M059J (cell line): Measurements from ENCODE around the gene MEGF6. TPM values are rescaled to one million over a fixed set of nuclear protein-coding genes. Genes with fewer than 3 reads are reported as not detected.

Experiments
- DNase-seq: peaks from one replicate; pipeline ENCODE4 v3.0.0-alpha.2; 2012; ENCODE audit warnings: low read depth
- total RNA-seq: library from RNA; depleted of rRNA; stranded (reverse); fragments of >200 nt; shearing (Covaris generic); gene quantifications from 2 replicates; pipeline ENCODE4 v1.2.3, GENCODE V29; 2014; rRNA removed

MEGF6 gene, protein sequence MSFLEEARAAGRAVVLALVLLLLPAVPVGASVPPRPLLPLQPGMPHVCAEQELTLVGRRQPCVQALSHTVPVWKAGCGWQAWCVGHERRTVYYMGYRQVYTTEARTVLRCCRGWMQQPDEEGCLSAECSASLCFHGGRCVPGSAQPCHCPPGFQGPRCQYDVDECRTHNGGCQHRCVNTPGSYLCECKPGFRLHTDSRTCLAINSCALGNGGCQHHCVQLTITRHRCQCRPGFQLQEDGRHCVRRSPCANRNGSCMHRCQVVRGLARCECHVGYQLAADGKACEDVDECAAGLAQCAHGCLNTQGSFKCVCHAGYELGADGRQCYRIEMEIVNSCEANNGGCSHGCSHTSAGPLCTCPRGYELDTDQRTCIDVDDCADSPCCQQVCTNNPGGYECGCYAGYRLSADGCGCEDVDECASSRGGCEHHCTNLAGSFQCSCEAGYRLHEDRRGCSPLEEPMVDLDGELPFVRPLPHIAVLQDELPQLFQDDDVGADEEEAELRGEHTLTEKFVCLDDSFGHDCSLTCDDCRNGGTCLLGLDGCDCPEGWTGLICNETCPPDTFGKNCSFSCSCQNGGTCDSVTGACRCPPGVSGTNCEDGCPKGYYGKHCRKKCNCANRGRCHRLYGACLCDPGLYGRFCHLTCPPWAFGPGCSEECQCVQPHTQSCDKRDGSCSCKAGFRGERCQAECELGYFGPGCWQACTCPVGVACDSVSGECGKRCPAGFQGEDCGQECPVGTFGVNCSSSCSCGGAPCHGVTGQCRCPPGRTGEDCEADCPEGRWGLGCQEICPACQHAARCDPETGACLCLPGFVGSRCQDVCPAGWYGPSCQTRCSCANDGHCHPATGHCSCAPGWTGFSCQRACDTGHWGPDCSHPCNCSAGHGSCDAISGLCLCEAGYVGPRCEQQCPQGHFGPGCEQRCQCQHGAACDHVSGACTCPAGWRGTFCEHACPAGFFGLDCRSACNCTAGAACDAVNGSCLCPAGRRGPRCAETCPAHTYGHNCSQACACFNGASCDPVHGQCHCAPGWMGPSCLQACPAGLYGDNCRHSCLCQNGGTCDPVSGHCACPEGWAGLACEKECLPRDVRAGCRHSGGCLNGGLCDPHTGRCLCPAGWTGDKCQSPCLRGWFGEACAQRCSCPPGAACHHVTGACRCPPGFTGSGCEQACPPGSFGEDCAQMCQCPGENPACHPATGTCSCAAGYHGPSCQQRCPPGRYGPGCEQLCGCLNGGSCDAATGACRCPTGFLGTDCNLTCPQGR (N-terminal part only)
- 6.5 and 20.9 TPM in 2 replicates for total RNA-seq

DNA sequence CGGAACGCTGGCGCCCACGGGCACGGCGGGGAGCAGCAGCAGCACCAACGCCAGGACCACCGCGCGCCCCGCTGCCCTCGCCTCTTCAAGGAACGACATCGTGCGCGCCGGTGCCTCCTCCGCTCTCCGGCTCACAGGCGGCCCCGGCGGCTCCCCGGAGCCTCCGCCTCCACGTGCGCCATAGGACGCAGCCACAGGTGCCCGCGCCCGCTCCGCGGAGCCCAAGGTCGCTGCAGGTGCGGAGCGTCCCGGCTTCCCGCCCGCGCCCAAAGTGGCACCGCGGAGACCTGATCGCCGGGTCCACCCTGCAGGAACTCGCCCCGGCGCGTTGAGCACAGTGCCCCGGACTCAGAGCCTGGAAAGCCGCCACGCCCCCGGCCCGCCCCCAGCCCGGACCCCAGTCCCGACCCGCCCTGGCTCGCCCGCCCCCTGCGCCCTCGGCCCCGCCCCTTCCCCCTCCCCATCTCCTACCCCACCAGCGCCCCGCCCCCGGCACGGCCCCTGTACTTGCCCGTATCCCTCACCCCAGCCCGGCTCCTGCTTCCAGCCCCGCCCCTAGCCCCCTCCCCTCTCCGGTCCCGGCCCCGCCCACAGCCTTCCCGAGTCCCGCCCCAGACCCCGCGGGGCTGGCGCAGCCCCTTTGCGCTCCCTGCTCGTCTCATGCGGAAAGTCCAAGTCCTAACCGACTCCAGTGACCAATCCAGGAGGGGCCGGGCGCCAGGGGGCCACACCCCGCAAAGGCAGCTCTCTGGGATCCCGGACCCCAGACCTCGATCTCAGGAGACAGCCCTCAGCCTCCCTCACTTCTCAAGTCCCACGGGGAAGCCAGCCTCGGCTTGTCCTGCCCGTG is at the start of gene MEGF6:
TSS of gene MEGF6 (minus strand) at position 339 of the 850 bp plus-strand sequence. CDS start at position 99, 240 bp downstream.
- peak; percentile 39 for DNase-seq

DNA sequence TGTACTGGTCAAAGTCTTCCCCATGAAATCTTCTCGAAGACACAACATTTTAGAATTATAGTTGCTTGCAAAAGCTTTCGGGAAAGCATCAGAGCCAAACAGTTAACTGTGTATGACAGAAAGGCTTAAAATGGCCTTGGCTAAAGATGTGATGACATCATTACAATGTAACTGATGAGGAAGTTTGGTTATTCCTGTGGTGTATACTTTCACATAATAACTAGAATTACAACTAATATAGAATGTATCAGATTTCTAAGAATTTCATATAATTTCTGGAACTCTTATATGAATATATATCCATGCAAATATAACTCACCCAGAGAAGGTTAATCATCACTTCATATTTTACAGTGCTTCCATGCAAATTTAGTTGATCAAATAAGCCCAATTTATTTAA is 49.4 kb upstream of the MEGF6 start:
- no peak for DNase-seq

DNA sequence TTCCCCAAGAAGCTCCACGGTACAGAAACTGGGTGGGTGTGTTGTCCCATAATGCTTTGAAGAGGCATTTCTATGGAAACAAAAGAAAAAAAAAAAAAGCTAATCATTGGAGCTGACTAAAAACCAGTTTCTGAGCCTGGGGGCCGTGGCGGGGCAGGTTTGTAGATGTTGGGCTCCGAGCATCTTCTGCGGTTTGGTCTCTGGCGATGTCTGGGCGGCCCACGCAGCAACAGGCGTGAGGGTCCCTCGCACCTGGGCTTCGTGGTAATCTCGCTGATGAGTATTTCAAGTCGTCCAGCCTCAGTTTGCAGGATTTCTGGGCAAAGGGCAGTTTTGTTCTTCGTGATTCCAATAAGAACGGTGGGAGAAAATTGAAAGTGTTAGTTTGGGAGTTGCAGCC is 47.8 kb upstream of the MEGF6 start:
- no peak for DNase-seq

DNA sequence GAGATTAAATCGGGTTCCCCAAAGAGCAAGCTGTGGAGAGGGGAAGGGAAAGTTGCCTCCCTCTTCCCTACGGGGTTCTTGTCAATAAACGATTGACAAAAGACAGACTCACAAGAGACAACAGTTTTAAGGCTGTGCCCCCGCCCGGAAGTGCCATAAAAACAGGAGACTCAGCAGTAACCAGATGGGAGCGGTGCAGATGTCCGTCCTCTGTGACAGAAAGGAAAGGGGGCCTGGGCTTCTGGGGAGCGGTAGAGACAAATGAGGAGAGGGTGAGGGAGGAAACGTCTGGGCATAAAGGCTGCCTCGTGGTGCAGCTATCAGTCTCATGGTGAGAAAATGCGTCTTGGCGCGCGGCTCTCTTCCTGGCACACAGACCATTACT is 46.9 kb upstream of the MEGF6 start:
- no peak for DNase-seq

DNA sequence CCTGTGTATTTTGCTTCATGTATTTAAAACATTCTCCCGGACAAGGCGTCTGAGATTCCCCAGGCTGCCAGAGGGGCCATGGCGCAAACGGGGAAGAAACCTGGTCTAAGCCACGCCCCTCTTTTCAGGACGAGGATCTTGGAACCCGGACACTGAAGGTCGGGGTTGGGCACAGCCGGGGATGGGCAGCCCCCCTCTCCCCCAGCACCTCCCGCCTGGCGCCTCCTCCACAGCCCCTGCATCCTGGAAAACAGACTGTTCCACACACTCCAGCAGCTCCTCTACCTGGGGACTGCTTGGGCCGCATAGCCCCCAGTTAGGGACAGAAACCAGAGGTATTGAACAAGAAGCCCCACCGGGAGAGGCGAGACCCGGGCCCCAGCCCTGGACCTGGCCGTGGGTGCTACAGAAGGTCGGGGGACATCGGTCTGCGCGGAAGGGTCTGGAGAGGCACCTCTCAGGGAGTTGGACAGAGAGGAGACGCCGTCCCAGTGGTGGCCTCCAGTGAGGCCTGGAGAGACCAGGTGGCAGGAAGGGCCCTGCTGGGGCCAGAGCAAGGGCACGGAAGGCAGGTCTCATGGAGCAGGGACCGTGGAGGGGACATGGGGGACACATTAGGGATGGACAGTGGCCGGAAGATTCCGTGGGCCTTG is 46.4 kb upstream of the MEGF6 start:
- DNase-seq: no peak

DNA sequence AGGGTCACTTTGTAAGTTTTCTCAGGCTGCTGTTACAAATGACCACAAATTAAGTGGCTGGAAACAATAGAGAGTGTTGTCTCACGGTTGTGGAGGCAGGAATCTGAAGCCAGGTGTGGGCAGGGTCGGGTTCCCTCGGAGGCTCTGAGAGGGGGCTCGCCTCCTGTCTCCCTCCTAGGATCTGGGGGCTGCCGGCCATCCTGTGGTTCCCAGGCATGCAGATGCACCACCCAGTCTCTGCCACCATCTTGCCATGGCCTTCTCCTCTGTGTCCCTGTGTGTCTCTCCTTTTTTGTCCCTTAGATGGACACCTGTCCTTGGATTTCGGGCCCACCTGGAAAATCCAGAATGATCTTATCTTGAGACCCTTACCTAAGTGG is 45.8 kb upstream of the MEGF6 start:
- DNase-seq: no peak

DNA sequence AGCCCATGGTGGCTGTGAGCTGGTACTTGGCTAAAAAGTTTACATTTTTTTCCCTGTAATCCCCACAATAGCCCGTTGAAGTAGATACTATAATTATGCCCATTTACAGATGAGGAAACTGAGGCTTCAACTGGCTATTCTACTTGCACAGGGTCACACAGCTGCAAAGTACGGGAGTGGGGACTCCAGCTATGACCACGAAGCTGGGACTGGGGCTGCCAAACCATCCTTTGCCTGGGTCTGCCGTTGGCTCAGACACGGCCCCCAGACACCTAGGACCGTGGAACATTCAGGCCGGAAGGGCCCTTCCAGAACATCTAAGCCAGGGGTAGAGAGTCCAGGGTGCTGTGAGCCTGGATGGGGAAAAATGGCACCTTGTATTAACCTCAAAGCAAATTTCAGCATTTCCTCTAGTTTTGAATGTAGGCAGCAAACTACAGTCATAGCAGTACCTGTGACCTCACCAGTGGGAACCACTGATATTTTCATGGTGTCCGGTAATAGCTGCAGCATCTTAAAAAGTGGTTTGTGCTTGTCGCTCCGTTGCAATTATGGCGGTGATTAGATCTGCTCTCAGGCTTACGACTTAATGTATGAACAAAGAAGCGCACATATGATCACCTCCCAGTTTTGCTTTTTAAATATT is 45.3 kb upstream of the MEGF6 start:
- DNase-seq: no peak

DNA sequence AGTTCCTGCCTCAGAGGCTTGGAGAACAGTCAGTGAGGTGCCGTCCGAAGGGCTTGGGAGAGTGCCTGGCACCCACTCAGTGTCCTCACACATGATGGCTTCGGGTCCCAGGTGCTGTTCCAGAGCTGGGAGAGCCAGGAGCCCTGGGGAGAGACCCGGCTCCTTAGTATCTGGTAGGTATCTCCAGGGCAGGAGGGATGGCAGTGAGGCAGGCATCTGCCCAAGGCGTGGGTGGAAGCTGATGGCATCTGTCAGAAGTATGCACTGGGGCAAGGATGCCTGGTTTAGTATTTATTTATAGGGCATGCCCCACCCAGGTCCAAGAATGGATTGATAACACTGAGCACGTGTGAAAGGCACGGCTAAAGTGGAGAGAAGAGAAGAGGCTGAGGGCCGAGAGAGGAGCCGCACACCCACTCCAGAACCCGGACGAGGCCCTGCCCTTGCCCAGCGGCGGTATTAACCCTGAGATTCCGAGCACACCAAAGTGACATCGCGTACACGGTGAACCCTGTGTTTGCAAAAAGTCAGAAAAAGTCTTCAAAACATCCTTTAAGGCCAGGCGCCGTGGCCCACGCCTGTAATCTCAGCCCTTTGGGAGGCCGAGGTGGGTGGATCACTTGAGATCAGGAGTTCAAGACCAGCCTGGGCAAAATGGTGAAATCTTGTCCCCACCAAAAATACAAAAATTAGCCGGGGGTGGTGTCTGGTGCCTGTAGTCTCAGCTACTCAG is 43.4 kb upstream of the MEGF6 start:
- no peak for DNase-seq

DNA sequence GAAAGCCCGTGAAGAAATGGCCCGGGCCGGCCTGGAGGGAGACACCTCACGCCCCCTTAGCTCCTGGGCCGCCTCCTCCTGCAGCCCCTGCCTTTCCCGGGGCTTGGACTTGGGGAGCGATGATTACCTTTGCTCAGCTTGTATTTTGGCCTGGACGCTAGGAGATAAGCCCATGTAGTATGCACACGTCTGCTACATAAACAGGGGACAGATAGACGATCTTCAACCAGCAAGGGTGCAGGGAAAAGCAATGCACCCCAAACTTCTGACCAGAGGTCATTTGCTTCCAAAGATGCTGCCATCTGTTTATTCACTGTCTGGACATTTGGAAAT is 41.9 kb upstream of the MEGF6 start:
- no peak for DNase-seq

DNA sequence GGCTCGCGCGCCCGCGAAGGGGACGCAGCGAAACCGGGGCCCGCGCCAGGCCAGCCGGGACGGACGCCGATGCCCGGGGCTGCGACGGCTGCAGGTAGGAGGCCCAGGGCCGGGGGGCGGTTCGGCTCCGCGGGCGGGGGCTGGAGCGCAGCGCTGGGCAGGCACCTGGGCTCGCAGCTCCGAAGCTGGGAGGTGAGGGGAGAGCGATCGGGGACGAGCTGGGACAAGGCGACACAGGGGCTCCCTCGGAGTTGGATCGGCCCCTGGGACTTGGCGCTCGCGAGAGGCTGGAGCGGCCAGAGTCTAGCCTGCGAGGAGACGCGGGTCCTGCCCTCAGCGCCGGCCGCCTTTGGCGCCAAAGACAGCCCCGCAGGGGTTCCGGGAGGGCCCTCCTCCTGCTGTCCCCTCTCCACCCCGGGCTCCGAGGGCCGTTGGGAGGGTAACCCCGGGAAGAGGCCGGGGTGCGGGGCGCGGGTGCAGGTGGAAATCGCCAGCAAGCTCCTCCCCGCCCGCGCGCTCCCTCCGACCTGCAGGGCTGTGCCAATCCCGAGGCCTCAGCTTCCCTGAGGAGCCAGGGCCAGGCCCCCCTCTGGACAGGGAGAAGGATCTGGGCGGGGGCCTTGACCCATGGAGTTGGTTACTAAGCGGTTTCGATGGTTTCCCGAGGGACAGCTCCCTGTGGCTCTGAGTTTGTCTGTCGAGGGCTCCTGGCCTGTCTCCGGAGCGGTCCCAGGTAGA is 41.4 kb upstream of the MEGF6 start:
- DNase-seq: no peak

DNA sequence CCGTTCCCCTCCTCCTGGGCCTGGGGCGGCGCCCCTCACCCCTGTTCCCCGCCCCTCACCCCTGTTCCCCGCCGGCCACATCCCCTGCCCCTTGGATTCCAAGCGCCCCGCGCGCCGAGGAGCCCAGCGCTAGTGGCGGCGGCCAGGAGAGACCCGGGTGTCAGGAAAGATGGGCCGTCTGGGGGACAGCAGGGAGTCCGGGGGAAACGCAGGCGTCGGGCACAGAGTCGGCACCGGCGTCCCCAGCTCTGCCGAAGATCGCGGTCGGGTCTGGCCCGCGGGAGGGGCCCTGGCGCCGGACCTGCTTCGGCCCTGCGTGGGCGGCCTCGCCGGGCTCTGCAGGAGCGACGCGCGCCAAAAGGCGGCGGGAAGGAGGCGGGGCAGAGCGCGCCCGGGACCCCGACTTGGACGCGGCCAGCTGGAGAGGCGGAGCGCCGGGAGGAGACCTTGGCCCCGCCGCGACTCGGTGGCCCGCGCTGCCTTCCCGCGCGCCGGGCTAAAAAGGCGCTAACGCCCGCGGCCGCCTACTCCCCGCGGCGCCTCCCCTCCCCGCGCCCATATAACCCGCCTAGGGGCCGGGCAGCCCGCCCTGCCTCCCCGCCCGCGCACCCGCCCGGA is 40.7 kb upstream of the MEGF6 start, which contains the start of gene TP73:
TSS of gene TP73 (plus strand) at position 587 of the 618 bp plus-strand sequence. CDS start 29,850 bp downstream, outside the sequence.
- no peak for DNase-seq

DNA sequence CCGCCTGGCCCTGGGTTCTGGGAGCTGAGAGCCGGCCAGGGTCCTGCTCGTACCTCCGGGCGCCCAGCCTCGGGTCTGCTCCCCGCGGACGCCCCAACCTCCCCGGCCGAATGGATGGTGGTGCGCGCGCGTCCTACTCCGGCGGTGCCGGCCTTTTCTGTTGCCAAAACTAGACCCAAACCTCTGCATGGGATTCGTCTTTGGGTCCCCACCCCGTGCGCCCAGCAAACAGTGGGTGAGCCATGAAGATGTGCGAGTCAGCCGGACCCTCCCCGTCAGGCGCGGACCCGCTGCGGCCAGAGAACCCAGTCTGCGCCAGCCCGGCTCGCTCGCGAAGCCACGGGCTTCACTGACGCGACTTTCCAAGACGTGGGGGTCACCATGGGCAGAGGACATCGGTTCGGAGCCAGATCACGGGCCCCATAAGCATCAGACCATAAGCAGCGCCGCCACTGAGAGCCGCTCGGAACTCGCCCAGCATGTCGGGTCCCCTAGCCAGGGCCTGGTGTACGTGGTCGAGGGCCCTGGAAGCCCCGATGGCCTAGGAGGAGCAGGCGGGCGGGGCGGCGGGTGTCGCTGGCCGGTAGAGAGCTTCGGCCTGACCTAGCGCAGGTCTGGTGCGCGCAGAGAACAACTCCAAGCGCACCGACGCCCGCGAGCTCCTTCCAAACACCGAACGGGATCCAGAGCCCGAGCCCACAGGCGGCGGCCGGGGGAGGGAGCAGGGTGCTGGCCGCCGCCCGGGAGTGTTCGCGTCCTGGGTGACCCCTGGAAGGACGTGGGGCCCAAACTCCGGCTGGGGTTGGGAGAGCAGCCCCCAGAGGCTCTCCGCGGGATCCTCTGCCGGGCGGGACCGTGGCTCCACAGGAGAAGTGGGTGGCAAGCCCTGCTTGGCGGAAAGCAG is 40.0 kb upstream of the MEGF6 start:
- peak; percentile 29 for DNase-seq

DNA sequence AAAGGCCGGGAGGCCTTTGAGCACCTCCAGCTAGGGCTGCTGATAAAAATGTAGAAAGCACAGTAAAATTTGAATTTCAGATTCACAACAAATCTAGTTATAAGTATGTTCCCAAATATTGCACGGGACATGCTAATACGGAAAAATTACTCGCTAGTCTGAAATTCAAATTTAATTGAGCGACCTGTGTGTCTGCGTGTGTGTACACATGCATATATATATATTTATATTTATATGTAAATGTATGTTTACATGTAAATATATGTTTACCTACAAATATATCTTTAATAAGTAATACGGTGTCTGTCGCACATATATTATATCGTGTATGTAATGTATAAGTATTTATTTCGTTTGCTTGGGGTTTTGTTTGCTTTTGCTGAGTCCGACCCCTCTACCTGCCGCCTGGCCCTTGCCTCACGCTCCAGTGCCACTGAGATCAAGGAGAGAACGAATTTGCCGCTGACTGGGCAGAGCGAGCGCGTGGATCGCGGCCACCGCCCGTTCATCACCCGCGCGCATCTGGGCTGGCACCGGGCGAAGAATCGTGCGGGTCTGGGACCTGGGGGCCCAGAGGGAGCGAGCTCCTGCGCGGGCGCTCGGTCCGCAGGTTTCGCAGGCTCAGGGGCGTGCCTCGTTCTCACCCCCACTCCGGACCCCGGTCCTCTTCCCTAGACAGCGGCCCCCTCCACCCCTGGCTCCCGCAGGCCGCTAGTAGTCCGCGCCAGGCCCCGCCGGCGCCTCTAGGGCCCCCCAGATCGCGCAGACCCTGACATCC is 39.1 kb upstream of the MEGF6 start:
- no peak for DNase-seq

DNA sequence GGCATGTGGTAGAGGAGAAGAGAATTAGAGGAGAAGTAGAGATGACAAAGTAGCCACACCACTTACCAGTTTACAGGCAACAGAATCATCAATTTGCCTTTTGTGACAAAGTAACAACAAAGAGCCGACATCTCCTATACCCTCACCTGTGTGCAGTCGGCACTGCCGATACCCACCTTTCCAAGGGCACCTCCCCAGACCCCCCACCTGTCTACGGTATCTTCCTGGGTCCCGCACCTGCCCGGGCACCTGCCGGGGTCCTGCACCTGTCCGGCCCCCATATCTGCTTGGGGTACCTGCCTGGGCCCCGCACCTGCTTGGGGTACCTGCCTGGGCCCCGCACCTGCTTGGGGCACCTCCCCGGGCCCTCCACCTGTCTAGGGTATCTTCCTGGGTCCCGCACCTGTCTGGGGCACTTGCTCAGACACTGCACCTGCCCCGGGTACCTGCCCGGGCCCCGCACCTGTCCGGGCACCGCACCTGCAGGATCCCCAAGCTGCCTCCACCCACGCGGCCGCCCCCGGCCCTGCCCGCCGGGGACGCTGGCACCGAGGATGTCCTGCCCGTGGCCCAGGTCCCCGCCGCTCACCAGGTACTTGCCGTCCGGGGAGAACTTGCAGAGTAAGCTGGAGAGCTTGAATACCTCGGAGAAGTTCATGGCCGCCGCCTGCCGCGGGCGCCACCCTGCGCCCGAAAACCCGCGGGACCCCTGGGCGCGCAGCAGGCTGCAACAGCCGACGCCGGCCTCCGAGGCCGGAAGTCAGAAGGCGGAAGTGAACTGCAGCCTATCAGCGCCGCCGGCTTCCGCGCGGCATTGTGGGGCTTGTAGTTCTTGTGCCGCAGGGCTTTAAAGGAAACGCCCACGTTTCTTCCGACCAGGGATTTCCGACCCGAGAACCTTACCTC is 38.3 kb upstream of the MEGF6 start, which contains the start of gene WRAP73:
TSS of gene WRAP73 (minus strand) at position 762 of the 906 bp plus-strand sequence. CDS start at position 658, 104 bp downstream.
- DNase-seq: peak; percentile 90

DNA sequence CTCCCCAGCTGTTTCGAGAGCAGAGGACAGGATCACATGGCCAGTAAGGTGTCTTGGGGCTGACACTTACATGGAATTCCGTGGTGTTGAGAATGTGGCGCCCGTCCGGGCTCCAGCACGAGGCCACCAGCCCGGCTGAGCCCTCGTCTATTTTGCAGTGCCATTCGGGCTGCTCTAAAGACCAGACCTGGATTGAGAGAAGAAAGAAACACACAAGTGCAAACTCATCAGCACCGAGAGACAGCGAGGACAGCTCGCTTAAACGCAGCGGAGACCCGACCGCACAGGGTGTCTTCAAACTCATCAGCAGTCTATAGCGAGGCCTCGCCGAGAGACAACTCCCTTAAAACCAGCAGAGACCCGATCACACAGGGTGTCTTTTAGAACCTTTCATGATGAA is 35.3 kb upstream of the MEGF6 start:
- no peak for DNase-seq
